ENCODE results near the gene APPL2.
"Not testable (repeated sequence)": the region's sequence is repeated elsewhere in the genome, so short reads cannot be mapped to it uniquely, and the experiment has no call there.

Gene APPL2

DNA sequence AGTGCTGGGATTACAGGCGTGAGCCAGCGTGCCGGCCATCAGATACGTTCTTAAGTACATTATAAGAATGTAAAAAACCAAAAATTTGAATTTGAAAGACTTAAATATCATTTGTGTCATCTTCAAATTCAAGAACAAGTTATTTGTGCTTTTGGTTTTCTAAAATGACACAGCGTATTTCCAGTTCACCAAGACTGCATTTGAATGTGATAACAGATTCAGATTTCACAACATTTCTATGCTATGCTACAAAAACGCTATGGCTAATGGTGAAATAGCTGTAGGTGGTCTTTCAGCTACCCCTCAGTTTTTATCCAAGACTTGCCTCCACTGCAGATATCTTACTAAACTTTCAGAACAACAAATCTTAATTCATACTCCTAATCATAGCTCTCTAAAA, 46.7 kb downstream of the APPL2 start:
- no peak for DNase-seq

DNA sequence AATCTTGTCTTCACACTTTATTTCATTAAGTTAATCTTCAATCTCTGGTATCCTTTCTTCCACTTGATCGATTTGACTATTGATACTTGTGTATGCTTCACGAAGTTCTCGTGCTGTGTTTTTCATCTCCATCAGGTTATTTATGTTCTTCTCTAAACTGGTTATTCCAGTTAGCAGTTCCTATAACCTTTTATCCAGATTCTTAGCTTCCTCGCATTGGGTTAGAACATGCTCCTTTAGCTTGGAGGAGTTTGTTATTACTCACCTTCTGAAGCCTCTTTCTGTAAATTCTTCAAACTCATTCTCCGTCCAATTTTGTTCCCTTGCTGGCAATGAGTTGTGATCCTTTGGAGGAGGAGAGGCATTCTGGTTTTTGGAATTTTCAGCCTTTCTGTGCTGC, 52.0 kb downstream of the APPL2 start:
- DNase-seq = not testable (repeated sequence)

GRCh38 chr12:105183406-105183805, 52.6 kb downstream of the APPL2 start:
- not testable (repeated sequence) for DNase-seq

DNA sequence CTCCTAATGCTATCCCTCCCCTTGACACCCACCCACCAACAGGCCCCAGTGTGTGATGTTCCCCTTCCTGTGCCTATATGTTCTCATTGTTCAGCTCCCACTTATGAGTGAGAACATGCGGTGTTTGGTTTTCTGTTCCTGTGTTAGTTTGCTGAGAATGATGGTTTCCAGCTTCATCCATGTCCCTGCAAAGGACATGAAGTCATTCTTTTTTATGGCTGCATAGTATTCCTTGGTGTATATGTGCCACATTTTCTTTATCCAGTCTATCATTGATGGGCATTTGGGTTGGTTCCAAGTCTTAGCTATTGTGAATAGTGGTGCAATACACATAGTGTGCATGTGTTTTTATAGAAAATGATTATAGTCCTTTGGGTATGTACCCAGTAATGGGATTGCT, 56.9 kb downstream of the APPL2 start:
- not testable (repeated sequence) for DNase-seq

DNA sequence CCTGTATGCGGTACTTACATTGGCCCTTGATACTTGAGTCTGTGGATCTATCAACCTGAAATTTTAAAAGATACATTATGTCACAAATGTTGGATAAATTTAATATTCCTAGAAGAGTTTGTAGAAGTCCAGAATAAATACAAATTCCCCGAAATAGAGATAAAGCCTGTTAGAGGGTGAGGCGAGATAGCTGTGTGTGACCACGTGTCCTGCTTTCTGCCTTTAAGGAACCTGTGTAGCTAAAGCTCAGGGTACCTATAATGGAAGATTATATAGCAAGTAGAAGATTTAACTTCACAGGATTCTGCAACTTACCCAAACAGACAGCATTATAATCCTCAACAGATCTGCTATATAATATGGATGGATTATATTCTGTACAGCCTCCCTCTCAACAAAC, 58.8 kb downstream of the APPL2 start:
- DNase-seq = no peak

GRCh38 chr12:105175397-105175990, 60.5 kb downstream of the APPL2 start:
- DNase-seq = no peak

GRCh38 chr12:105171691-105172436, 64.1 kb downstream of the APPL2 start:
- no peak for DNase-seq

- no peak for DNase-seq
Measured at GRCh38 chr12:105170139-105170538, 65.8 kb downstream of the APPL2 start.

DNA sequence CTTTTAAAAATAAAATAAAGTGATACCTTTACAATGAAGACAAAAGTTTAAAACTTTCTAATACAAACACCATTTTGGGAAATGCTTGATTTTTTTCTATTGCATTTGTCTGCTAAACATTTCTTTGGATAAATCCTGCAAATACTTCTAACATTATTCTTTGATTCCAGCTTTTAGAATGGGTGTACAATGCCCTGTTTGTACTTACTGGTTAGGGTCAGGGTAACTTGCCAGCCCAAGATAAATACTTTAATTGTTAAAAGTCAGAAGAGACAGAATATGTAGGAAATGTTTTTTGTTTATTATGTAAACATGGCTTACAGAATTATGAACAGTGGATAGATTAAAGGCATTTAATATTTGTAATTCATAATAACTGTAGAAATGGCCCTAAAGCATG, 68.0 kb downstream of the APPL2 start:
- DNase-seq = no peak

DNA sequence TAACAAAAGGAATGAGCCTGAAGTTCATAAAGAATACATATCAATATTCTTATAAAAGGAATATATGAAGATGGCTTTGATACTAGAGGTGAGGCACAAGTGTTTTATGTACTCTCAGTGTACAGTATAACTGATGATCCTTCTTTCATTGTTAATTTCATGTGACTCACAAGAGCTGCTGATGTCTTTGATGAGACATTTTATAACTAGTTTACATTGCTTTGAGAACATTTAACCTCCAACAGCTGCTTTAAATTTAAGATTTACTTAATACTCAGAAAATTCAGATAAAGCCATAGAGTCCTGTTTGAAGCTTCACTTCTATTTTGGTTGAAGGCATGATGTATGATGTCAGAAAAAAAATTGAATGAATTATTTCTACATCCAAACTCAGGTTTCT, 68.6 kb downstream of the APPL2 start:
- no peak for DNase-seq

DNA sequence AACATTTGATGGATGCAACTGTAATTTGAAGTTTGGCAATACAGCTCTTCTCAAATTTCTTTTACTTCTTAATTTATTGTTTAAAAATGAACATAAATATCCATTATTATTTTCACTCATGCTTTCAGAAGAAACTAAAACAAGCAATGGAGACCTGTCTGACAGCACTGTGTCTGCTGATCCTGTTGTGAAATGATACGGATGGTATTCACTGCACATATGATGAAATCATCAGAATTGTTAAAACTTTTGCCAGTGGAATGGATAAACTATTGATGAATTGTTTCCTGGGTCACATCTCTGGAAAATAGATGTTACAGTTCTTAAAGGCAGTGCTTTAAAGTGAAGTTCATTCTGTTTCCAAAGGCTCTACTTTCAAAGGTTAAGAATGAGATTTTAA, 69.2 kb downstream of the APPL2 start:
- DNase-seq = no peak

DNA sequence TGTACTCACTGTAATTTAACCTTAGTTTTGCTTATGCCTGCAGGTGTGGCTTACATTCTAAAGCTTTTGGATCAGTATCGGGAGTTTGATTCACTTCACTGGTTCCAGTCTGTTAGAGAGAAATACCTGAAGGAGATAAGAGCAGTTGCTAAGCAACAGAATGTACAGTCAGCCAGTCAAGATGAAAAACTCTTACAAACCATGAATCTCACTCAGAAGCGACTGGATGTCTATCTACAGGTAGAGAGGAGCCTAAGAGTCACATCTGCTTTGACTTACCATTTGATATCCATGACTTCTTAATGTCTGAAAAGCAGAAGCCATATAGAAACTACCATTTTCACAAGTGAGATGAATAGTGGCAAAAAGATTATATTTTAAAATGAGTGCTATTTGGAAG, 71.9 kb downstream of the APPL2 start:
- DNase-seq = no peak

DNA sequence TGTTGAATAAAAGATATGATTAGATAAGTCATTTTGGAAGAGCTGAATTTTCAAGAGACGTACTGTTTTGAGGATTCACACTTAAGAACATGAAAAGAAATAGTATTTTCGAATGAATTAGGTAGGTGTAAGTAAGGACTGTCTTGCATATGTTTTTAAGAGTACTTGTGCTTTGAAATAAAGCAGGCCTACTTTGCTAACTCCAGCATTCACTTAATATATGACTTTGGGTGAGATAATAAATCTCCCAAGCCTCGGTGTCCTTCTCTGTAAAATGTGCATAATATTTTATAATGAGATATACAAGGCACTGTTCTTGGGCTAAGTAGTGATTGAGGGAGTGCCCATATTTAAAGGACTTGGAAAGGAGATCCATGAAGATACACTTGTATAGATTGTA, 73.8 kb downstream of the APPL2 start:
- no peak for DNase-seq

DNA sequence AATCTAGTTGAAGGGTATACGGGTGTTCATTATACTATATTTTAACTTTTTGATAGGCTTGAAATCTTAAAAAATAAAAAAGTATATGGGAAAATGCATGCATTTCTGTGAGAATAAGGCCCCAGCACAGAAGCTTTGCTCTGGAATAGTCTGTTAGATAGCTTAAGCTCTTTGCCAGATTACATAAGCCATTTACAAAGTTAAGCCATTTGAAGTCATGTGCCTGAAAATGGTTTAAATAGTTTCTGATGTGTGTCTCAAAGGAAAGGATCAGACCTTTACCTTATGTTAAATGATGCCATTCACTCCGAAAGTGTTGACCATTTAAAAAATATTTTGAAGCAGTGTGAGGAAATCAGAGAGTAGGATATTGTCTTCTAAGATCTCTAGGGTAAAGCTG, 77.1 kb downstream of the APPL2 start:
- DNase-seq = no peak

DNA sequence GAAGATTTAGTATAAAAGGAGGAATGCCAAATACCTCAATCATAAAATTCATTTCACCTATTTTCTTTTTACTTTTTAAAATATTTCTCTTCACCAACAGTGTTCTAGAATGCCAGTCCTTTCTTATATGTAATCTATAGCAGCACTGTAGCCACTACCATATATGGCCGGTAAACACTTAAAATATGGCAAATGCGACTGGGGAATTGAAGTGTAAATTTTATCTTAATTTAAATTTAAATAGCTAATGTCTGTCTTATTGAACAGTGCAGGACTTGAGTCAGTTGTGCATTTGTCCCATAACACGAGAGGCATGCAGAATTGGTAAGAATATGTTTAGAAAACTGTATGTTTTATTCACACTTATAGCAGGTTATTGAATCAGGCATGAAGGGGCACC, 78.4 kb downstream of the APPL2 start:
- DNase-seq = no peak

DNA sequence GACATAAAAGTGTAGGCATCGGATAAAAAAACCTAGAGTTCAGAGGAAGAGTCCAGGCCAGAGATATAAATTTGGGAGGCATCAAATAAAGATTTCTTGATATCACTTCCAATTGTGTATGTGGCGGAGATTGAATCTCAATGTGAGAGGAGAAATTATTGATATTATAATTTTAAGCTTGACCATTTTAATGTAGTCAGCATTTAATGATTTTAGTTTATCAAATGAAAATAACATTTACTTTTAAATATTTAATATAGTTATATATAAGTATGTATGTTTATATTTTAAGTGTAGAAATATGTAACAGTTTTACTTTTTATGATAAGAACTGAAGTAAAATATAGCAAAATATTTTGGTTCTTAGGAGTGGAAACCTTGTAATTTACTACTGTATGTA, 79.7 kb downstream of the APPL2 start:
- no peak for DNase-seq

- DNase-seq = no peak
Measured at GRCh38 chr12:105142259-105142658, 93.7 kb downstream of the APPL2 start.

- no peak for DNase-seq
Measured at GRCh38 chr12:105141320-105141922, 94.6 kb downstream of the APPL2 start.

GRCh38 chr12:105138248-105138647, 97.7 kb downstream of the APPL2 start:
- DNase-seq = no peak

All from activated effector memory CD4-positive, alpha-beta T cell treated with Interleukin-2 at 50 U/mL for 16 hours (primary cell).